NCI-H1694 treated with DMSO at 0.1 percent for 48 hours (cell line): ENCODE data around the gene CYGB.
"Not testable (repeated sequence)": the region's sequence is repeated elsewhere in the genome, so short reads cannot be mapped to it uniquely, and the experiment has no call there.

Source experiments
- DNase-seq: peaks from one replicate; lab custom pipeline; 2025; lab: John Stamatoyannopoulos, UW

The CYGB gene

DNA sequence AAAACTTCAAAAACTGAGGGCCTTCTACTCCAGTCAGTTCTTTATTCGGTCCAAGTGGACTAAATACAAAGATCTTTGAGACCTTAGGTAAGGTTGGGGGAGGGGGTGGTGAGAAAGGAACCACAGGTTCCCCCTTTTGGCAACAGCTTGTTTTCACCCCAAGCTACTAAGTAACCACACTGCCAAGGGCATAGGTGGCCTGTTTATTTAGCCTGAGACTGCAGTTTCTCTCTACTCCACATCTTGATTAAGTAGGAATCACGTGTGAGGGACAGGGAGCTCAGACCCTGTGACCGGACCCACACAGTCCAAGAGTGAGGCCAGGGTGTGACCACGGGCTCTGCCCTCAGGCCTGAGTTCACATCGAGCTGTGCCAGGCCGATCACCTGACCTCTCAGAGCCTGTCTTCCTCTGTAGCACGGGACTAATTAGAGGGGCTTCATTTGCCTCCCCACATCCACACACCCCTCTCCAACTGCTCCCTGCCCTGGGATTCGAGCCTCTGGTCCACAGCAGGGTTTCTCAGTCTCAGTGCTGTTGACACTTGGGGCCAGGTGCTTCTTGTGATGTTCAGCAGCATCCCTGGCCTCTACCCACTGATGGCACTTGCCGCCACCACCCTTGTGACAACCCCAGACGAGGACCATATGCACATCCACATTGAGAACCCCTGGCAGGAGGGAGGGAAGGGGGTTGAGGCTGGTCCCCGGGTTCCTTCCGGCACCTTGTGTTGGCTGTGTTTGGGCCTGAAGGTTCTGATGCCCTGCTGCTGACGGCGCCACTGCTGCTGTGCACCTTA, 30.3 kb upstream of the CYGB start:
- DNase-seq = no peak

DNA sequence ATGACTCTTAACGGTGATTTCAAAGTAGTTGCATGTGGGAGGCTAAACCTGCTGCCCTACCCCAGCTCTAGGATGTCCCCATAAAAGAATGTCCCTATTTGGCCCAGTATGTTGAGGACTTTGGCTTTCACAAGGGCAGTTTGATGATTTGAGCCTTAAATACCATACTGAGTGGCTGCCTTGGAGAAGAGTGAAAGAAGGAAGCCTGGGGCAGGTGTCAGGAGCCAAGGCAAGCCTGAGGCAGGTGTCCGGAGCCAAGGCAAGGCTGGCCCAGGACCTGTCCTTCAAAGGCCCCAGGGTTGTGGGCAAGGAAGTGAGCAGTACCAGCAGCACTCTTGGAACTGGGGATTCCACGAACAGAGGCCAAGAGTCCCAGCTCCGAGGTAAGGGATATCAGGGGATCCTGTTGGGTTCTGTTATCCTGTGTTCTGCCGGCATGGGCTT, 29.5 kb upstream of the CYGB start:
- no peak for DNase-seq

DNA sequence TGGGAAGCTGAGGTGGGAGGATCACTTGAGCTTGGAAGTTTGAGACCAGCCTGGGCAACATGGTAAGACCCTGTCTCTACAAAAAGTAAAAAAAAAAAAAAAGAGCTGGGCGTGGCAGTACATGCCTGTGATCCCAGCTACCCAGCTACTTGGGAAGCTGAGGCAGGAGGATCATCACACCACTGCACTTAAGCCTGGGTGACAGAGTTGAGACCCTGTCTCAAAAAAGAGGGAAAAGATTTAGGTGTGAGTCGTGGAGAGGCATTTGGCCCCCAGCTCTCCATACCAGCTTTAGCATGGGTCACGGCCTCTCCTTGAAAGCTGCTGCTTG, 29.1 kb upstream of the CYGB start:
- no peak for DNase-seq

DNA sequence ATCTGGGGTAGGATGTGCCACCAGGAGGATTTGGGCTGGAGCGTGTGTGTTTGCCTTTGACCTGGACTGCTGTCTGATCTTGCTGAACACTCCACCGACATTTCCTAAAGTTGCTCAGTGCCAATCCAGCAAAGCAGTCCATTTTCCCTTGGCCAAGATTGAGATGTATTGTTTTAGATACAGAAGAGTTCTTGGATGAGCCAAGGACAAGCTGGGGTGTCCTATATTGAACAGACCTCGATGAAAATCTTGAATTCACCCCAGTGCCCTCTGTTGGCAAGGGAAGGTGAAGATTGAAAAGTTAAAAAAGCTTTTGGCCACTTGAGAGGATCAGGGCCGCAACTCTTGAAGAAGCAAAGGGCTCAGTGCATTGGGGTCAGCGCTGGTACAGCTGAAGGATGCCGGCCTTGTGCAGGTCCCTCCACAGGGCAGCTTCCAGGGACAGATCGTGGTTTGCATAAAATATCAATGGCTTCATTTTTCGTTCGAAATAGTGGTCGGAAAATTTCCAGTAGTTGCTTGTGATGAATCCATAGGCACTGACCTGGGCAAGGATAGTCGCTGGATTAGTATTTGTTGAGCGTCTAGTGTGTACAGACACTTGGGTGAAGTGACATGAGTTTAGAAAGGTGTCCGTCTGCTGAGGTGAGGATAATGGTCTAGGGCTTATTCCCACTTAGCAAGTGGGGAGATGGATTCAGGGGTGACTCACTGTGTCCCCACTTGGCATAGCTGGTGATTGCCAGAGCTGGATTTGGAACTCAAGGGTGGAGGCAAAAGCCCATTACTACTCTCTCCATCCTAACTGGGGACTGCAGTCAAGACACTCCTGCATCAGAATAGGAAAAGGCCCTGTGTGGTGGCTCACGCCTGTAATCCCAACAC, 28.5 kb upstream of the CYGB start:
- DNase-seq = no peak

DNA sequence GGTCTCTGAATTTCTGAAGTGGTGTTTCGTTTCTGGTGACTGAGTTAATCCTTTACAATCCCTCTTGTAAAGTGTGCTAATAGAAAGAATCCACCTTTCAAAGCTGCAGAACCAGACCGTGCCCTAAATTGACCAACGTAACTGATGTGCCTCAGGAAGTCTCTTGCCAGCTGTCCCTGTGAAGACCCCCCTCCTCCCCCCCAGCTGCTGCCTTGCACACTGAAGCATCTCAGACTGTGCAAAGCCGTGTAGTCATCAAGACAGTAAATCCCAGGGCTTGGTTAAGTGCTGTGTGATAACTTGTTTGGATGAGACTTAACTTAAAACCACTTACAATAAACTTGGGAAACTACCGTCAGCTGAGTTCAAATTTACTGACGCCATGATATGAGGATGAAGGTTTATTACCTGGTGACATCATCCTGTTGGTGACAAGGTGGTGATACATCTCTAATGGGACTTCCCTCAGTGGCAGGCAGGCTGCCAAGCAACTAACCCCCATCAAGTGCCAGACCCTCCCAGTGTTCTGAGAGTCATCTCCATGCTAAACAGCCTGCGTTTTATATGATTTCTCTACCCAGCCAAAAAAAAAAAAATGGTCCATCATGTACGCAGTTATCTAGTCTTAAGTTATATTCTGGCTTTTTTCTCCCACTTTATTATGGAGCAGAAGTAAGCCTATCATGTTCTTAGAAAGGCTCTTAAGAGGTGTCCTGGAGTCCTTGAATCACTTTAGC, 27.6 kb upstream of the CYGB start:
- not testable (repeated sequence) for DNase-seq

DNA sequence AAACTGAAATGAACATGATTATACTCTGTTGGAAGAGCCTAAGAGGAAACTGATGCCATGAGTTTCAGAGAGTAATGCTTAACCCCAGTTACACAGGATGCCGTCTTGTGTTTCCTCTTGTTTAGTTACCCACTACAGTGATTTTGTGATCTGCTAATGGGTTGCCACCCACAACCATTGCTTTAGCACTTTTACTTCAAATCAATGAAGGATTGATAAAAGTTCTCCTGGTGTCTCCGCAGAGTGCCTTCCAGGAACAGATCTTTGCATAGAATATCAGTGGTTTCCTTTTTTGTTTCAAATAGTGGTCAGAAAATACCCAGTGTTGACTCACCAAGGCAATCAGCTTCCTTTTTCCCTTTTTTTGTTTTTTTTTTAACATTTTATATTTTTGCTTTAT, 25.9 kb upstream of the CYGB start:
- not testable (repeated sequence) for DNase-seq

DNA sequence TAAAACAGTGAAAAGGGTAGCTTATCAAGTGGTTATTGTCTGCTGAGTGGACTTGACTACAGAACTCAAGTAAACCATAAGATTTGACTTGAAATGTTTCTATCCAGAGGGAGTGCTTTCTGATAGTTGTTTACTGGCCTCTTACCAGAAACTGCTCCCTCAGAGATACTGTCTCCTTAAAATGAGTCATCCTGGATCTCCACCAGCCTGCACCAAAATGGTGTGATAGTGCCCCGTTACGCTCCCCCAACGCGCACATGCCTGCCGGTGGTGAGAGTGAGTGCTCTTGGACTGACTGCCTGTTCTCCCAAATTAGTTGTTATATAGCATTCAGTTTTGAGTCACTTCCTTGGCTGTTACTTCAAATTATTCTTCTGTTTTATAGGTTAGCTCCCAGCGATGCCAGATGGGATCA, 25.2 kb upstream of the CYGB start:
- no peak for DNase-seq

DNA sequence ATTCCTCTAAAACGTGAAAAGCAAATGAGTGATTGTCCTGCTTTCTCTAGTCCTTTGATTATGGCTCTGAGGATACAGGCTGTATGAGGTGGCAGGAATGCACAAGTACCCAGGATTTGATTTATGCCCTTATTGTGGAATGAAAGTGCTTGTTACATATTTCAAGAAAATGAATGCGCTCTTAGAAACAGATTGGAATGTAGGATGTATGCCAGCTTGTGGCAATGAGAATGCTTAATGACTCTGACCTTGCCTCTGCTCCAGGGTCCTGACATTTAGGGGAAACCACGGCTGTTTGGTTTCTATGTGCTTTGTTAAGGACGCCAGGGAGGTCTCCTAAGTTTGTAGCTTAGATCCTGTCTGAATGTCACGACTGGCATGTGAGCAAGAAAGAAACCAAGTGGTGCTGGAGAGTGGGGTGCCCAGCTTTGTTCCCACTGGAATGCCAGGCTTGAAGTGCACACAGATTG, 24.3 kb upstream of the CYGB start:
- no peak for DNase-seq

DNA sequence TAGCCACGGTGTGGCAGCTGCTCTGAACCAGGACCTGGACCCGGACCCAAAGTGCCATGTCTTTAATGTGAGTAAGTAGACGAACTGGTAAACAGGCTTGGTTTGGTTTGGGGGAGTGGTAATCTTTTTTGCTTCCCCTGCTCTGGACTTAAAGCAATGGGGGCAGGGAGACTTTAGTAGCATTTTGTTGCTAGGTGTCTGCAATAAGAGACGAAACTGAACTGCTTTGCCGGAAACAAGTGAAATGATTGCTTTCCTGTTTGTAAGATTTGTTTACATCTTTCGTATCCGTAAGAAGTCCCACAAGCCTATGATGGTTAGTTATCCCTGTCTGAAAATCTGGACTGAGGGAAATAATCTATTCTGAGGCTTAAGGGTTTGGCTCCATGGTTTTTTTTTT, 23.8 kb upstream of the CYGB start:
- DNase-seq = no peak

DNA sequence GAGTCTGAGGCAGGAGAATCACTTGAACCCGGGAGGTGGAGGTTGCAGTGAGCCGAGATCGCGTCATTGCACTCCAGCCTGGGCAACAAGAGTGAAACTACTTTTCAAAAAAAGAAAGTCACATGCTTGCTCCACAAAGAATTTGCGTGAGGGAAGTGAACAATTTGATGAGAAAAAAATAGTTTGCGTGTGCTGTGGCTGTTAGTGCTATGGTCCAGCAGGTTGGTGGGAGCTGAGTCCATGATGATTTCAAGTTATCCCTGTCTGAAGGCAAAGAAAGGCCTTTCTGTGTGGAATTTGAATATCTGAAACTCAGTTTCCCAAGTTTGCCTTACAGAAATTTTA, 23.3 kb upstream of the CYGB start:
- DNase-seq = no peak

DNA sequence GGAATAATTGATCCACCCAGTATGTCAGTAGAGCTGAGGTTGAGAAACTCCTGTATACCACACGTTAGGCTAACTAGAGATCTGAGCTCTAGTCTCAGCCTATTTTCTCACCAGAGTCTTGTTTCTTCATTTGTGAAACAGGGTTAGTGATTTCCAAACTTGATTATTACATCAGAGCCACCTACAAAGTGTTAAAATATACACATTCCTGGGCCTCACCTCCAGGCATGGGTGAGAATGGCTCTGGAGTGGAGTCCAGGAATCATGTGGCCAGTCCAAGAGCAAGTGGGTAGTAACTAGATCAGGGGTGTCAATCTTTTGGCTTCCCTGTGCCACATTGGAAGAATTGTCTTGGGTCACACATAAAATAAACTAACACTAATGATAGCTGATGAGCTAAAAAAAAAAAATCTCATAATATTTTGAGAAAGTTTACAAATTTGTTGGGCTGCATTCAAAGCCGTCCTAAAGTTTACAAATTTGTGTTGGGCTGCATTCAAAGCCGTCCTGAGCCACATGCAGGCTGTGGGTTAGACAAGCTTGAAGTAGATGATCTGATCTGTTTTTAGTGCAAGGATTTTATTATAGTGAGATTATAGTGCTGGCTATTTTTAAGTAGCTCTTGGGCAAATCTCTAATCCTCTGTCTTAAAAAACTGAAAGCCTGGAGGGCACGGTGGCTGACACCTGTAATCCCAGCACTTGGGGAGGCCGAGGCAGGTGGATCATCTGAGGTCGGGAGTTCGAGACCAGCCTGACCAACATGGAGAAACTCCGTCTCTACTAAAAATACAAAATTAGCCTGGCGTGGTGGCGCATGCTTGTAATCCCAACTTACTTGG, 22.7 kb upstream of the CYGB start:
- no peak for DNase-seq

DNA sequence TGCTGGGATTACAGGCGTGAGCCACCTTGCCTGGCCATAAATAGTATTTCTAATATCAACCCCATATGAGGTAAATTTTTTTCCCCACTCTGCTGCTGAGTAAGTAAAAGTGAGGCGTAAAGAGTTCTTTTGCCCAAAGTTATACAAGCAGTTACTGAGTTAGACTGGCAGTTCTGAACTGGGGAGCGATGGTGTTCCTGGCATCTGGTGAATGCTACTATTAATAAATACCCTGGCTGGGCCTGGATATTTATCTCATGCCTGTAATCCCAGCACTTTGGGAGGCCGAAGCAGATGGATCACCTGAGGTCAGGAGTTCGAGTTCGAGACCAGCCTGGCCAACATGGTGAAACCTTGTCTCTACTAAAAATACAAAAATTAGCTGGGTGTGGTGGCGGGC, 22.0 kb upstream of the CYGB start:
- DNase-seq = not testable (repeated sequence)

DNA sequence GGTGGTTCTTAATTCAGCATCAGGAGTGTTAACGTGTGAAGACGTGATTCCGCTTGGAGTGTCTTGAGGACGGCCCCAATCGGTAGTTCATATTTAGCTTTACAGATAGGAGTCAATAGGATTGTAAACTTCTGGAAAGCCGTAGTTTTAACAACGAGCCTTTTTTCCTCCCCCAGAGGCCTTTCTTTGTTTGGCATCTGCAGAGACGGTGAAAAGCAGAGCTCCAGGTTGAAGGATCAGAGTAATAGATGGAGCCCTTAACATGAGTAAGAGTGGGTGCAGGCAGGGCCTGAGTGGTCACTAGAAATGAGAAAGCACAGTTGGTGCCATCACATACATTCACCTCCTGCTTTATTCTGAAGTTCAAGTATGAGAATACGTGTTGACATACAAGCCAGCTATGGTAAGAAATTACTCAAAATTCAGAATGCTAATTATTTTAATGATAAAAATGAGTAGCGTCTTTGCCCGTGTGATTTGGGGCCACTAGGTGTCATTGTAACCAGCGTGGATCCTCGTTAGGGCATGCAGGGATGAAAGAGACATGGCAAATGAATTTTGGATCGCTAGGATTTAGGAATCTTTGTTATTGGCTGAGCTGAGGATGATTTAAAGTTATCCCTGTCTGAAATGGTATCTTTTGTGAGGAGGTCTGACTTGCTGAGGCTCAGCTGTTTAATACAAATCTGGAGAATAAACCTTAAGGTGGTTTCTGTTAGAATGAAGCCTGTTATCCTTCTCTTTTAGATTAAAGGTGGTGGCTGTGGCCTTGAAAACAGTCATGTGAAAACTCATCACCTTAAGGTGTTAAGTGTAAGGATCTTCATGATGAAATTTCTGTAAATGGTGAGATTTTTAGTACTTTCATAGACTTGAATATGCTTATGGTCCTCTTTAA, 20.9 kb upstream of the CYGB start:
- peak; percentile 85 for DNase-seq

DNA sequence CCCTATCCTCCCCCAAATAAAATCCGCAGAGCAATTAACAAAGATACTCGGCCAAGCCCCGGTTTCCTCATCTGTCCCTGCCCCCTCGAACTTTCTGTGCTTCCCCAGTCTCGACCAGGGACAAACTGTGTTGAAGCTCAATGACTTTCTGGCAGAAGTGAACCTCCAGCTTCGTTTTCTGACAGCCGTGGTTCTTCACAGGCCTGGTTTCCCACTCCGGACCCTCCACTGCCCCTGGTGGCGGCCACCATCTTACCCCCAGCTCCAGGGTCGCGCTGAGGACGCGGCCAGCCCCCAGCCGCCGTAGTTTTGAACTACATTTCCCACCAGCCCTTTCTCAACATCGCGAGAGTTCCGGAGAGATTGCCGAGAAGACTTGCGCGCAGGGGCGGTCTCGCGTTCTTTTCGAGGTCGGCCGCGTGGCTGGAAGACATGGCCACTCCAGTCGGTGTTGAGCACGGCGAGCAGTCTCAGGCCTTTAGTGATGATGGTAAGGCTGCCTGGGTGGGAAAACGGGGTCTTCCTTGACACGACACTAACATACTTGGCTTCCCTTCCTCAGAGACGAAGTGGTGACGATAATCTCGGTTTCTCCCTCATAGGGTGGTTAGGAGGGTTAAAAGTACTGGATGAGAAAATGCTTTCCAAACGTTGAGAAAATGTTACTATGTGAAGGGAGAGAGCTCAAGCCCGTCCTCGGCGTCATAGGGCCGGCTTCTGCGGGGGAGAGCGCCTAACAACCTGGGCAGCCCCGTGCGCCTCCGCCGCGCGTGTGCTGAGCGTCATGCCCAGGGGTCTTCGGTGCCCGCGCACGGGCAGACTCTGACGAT, 20.1 kb upstream of the CYGB start:
- DNase-seq = peak; percentile 96

DNA sequence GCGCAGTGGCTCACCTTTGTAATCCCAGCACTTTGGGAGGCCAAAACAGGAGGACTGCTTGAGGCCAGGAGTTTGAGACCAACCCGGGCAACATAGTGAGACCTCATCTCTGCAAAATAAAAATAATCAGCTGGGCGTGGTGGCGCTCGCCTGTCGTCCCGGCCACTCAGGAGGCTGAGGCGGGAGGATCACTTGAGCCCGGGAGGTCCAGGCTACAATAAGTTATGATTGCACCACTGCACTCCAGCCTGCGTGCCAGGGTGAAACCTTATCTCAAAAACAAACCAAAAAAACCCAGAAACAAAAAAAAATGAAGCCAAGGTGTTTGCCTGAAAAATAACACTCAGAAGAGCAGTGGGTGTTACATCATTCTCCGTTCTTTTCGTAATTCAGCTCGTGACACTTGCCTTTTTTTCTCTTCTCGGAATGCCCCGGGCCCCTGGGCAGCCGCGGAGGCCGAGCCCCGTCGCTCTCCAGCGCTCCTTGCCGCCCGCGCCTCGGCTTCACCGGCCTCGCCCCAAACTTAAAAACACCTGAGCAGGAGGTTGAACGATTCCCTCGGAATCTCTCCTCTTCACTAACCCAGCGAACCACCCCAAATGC, 19.4 kb upstream of the CYGB start:
- no peak for DNase-seq

DNA sequence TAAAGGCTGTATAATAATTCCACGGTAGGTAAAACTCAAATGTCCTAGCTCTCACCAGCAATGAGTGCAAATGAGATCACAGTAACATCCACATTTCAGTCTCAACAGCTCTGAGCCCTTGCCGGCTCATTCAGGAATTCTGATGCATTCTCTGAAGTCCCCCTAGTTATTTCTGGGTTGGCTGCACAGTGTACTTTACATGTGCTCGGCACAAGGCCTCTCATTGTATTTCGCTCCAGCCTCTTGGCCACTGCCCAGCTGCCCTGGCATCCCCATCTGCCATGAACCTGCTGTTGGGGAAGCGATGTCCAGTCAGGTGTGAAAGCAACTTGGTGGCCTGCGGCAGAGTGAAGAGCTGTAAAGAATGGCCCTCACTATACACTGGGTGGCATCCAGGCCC, 16.6 kb upstream of the CYGB start:
- peak; percentile 18 for DNase-seq

DNA sequence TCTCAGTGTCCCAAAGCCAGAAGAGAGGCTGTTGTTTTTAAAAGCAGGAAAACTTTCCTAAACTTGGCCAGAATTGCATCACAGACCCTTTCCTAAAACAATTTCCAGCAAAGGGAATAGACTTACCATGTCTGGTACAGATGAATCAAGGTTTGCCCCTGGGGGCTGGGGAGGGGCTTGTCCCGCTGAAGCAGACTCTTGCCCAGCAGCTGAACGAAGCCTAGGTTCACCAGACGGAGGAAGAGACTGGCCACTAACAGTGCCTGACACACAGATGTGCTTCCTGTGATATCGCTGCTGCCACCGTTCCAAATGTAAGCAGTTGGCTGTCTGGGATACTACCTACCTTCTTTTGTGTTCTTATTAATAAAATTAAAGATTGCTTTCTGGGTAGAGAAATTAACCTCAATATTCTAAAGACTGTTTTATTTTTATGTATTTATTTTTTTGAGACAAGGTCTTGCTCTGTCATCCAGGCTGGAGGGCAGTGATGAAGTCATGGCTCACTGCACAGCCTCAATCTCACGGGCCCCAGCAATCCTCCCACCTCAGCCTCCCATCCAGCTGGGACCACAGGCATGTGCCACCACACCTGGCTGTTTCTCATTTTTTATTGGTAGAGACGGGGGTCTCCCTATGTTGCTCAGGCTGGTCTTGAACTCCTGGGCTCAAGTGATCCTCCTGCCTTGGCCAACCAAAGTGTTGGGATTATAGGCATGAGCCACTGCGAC, 15.8 kb upstream of the CYGB start:
- DNase-seq = no peak

DNA sequence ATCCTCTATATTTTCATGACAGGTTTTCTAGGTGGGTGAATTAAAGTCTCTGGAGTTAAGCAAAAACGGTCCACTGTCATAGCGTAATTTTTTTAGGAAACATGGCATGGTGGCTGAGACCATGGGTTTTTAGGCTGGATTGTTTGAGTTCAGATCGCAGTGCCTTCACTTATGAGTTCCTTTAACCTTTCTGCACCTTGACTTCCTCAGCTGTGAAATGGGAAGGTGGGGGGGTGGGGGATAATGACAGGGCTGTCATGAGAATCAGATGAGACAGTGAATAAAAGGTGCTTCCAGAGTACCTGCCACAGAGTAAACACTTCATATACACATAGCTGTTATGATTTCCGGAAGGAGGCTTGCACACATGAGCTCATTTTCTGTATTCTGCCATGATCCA, 14.2 kb upstream of the CYGB start:
- no peak for DNase-seq
